GM10266 (cell line): ENCODE data around the gene ZP4.

Source experiments
- DNase-seq: peaks from one replicate; pipeline ENCODE4 v3.0.0; 2012; ENCODE audit errors: extremely low spot score
- CTCF ChIP-seq: IDR thresholded peaks from 2 replicates; pipeline ENCODE4 v1.5.1; 2012; ENCODE audit warnings: mild to moderate bottlenecking, low read depth; ENCODE audit not compliant: control insufficient read depth, insufficient read depth; ENCODE audit errors: missing control alignments

ZP4 gene

GRCh38 chr1:237913345-237913744 lies 22.6 kb upstream of the ZP4 start:
- TF ChIP-seq CTCF = no peak
- DNase-seq = no peak

- no peak for TF ChIP-seq CTCF
- DNase-seq = no peak
Measured at GRCh38 chr1:237911911-237912310, 21.2 kb upstream of the ZP4 start.

- DNase-seq = no peak
- no peak for TF ChIP-seq CTCF
Measured at GRCh38 chr1:237910834-237911233, 20.1 kb upstream of the ZP4 start.

- DNase-seq = no peak
Measured at GRCh38 chr1:237903961-237904360, 13.2 kb upstream of the ZP4 start.

GRCh38 chr1:237902960-237903743 lies 12.4 kb upstream of the ZP4 start:
- TF ChIP-seq CTCF = no peak

More at GRCh38 chr1:237903961-237904360, 13.2 kb upstream of the ZP4 start:
- no peak for TF ChIP-seq CTCF

GRCh38 chr1:237901299-237901934 lies 10.7 kb upstream of the ZP4 start:
- TF ChIP-seq CTCF = no peak
- DNase-seq = no peak

More at GRCh38 chr1:237902960-237903743, 12.4 kb upstream of the ZP4 start:
- DNase-seq = no peak

- TF ChIP-seq CTCF = no peak
- no peak for DNase-seq
Measured at GRCh38 chr1:237895630-237896029, 4.9 kb upstream of the ZP4 start.
